Measurements from ENCODE around the gene HSFX2.

- TF ChIP-seq YY1 (tag by site-specific recombination; IDR thresholded peaks at IDR 0.05) (no peak), ZNF324 (tag by site-specific recombination; IDR thresholded peaks at IDR 0.05) (no peak), ZFP3 (tag by site-specific recombination; IDR thresholded peaks at IDR 0.05; ENCODE audit: low read depth) (no peak), ZBTB20 (tag by site-specific recombination; IDR thresholded peaks at IDR 0.05) (no peak), MZF1 (tag by site-specific recombination; IDR thresholded peaks at IDR 0.05; ENCODE audit: borderline replicate concordance) (no peak), GLI2 (tag by site-specific recombination; IDR thresholded peaks at IDR 0.05; ENCODE audit: borderline replicate concordance, low read depth) (no peak)
- TF ChIP-seq, protein P1, sequence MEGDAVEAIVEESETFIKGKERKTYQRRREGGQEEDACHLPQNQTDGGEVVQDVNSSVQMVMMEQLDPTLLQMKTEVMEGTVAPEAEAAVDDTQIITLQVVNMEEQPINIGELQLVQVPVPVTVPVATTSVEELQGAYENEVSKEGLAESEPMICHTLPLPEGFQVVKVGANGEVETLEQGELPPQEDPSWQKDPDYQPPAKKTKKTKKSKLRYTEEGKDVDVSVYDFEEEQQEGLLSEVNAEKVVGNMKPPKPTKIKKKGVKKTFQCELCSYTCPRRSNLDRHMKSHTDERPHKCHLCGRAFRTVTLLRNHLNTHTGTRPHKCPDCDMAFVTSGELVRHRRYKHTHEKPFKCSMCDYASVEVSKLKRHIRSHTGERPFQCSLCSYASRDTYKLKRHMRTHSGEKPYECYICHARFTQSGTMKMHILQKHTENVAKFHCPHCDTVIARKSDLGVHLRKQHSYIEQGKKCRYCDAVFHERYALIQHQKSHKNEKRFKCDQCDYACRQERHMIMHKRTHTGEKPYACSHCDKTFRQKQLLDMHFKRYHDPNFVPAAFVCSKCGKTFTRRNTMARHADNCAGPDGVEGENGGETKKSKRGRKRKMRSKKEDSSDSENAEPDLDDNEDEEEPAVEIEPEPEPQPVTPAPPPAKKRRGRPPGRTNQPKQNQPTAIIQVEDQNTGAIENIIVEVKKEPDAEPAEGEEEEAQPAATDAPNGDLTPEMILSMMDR (tag by site-specific recombination; IDR thresholded peaks at IDR 0.05): no peak
Observed at GRCh38 chrX:149638860-149639259, 43.7 kb upstream of the HSFX2 start.

All from HEK293 (cell line).